A673 (cell line): ENCODE measurements around the gene ATG14. TPM values are rescaled to one million over a fixed set of nuclear protein-coding genes. Genes with fewer than 3 reads are reported as not detected.
"Not testable (repeated sequence)": the region's sequence is repeated elsewhere in the genome, so short reads cannot be mapped to it uniquely, and the experiment has no call there.

Experiments
- BruUV-seq: library from RNA; stranded (reverse); fragments of 400-500 nt; replicated peaks from 2 replicates; lab custom pipeline; 2021; lab: Mats Ljungman, UMichigan
- CTCF ChIA-PET: fragments of 300-600 bp; sonication (Branson Sonifier 250); formaldehyde crosslinking; loops from one replicate; lab custom pipeline; 2022; ENCODE audit warnings: antibody characterized with exemption; lab: Charles Lee
- POLR2A ChIA-PET: fragments of 300-600 bp; sonication (Branson Sonifier 250); formaldehyde crosslinking; loops from one replicate; lab custom pipeline; 2022; ENCODE audit warnings: antibody characterized with exemption; ENCODE audit not compliant: low non-redundant PET; lab: Charles Lee
- DNase-seq: peaks from one replicate; pipeline ENCODE4 v3.0.0-alpha.2; 2015; ENCODE audit warnings: low spot score
- H3K27ac ChIP-seq: fragments of 200-600 bp; sonication (generic); 2 replicates; pipeline ENCODE4 v1.5.1; 2016; ENCODE audit warnings: mixed run types, low read depth, mild to moderate bottlenecking, mixed read lengths, antibody characterized with exemption, low read length; ENCODE audit not compliant: poor library complexity, severe bottlenecking
- H3K27me3 ChIP-seq: fragments of 200-600 bp; sonication (generic); replicated peaks from 2 replicates; pipeline ENCODE4 v1.6.1; 2017; ENCODE audit warnings: mixed run types, low read depth, mild to moderate bottlenecking, mixed read lengths, antibody characterized with exemption, low read length; ENCODE audit not compliant: insufficient read depth, poor library complexity
- H3K36me3 ChIP-seq: fragments of 200-600 bp; sonication (generic); 2 replicates; pipeline ENCODE4 v1.6.1; 2016; ENCODE audit warnings: mixed run types, mild to moderate bottlenecking, mixed read lengths, antibody characterized with exemption, low read length; ENCODE audit not compliant: insufficient read depth, poor library complexity, severe bottlenecking
- H3K4me1 ChIP-seq: fragments of 200-600 bp; sonication (generic); 2 replicates; pipeline ENCODE4 v1.6.1; 2017; ENCODE audit warnings: mixed run types, mild to moderate bottlenecking, mixed read lengths, antibody characterized with exemption, low read length; ENCODE audit not compliant: insufficient read depth, poor library complexity, severe bottlenecking
- H3K4me3 ChIP-seq: fragments of 200-600 bp; sonication (generic); 2 replicates; pipeline ENCODE4 v1.5.1; 2016; ENCODE audit warnings: low read depth, mixed run types, mild to moderate bottlenecking, mixed read lengths, low read length; ENCODE audit not compliant: poor library complexity, severe bottlenecking
- H3K9me3 ChIP-seq: fragments of 200-600 bp; sonication (generic); 2 replicates; pipeline ENCODE4 v1.6.1; 2016; ENCODE audit warnings: mixed run types, low read depth, mild to moderate bottlenecking, mixed read lengths, antibody characterized with exemption, low read length; ENCODE audit not compliant: poor library complexity, severe bottlenecking
- CTCF ChIP-seq: fragments of 300-800, 200-600 bp; sonication (generic); conservative IDR thresholded peaks from 2 replicates; pipeline ENCODE4 v1.5.1; 2017; ENCODE audit warnings: low read depth, mild to moderate bottlenecking, antibody characterized with exemption, low read length, moderate library complexity, mixed read lengths
- EZH2 ChIP-seq: fragments of 200-600 bp; sonication (generic); IDR thresholded peaks from 2 replicates; pipeline ENCODE4 v1.6.1; 2017; ENCODE audit warnings: borderline replicate concordance, low read depth, mild to moderate bottlenecking, mixed read lengths, antibody characterized with exemption, low read length; ENCODE audit not compliant: poor library complexity, severe bottlenecking
- intact Hi-C: fragments of 100-400 bp; cut with micrococcal nuclease; formaldehyde crosslinking; loops from one replicate; pipeline ENCODE4 v1.10.0; 2022; ENCODE audit not compliant: unreplicated experiment
- total RNA-seq: library from RNA; stranded (reverse); gene quantifications from 2 replicates; pipeline ENCODE4 v1.2.3, GENCODE V29; 2021

The ATG14 gene
- total RNA-seq, 1 experiment from 2014 or later: 10.4 TPM

GRCh38 chr14:55347748-55348147 is 63.9 kb downstream of the ATG14 start:
- Histone ChIP-seq H3K27me3 (no peaks in the 10 kb centered on the region), H3K36me3 (no peaks in the 10 kb centered on the region), H3K4me1 (peaks cover 11% of the 10 kb centered on the region), H3K27ac (no peak overlapping the region), H3K9me3 (no peaks in the 10 kb centered on the region), H3K4me3 (no peak overlapping the region)
- ChIA-PET CTCF (no interaction called here), POLR2A (no interaction called here)
- no TSS peak for BruUV-seq
- intact Hi-C loops: no loop called here
- TF ChIP-seq CTCF (no peak), EZH2 (no peak)
- DNase-seq: no peak

- CTCF ChIA-PET: no interaction called here
- intact Hi-C loops: no loop called here
- DNase-seq: no peak
Observed at GRCh38 chr14:55347040-55347439, 64.6 kb downstream of the ATG14 start.

GRCh38 chr14:55344582-55345163 is 67.0 kb downstream of the ATG14 start:
- POLR2A ChIA-PET: not testable (repeated sequence)

More at GRCh38 chr14:55347040-55347439, 64.6 kb downstream of the ATG14 start:
- H3K4me1 ChIP-seq: peaks cover 16% of the 10 kb centered on the region
- H3K36me3 ChIP-seq: no peaks in the 10 kb centered on the region
- no TSS peak for BruUV-seq
- no peaks in the 10 kb centered on the region for H3K27me3 ChIP-seq
- POLR2A ChIA-PET: interaction anchor here (0.6 kb wide), 1 partner anchor 34 kb away, joined by 3 read pairs; no protein-coding TSS in a partner anchor
- H3K27ac ChIP-seq: no peak overlapping the region
- H3K4me3 ChIP-seq: no peak overlapping the region
- H3K9me3 ChIP-seq: no peaks in the 10 kb centered on the region
- TF ChIP-seq CTCF: no peak
- TF ChIP-seq EZH2: no peak

GRCh38 chr14:55341781-55342180 is 69.8 kb downstream of the ATG14 start:
- POLR2A ChIA-PET: no interaction called here
- CTCF ChIA-PET: no interaction called here
- BruUV-seq: no TSS peak
- H3K4me1 ChIP-seq: peaks cover 19% of the 10 kb centered on the region
- DNase-seq: peak; percentile 60
- H3K27me3 ChIP-seq: no peaks in the 10 kb centered on the region
- H3K36me3 ChIP-seq: no peaks in the 10 kb centered on the region
- intact Hi-C loops: no loop called here
- no peaks in the 10 kb centered on the region for H3K9me3 ChIP-seq
- no peak overlapping the region for H3K4me3 ChIP-seq
- H3K27ac ChIP-seq: no peak overlapping the region
- TF ChIP-seq EZH2 (no peak), CTCF (no peak)

More at GRCh38 chr14:55344582-55345163, 67.0 kb downstream of the ATG14 start:
- peaks cover 27% of the 10 kb centered on the region for H3K4me1 ChIP-seq
- H3K27ac ChIP-seq, intact Hi-C loops, H3K36me3 ChIP-seq, H3K27me3 ChIP-seq, BruUV-seq, H3K4me3 ChIP-seq, CTCF ChIA-PET, H3K9me3 ChIP-seq, DNase-seq: not testable (repeated sequence)
